DMS 273 (cell line): ENCODE measurements around the gene DLX6.

Experiments used
- DNase-seq: peaks from one replicate; lab custom pipeline; 2025; ENCODE audit not compliant: unreplicated experiment; lab: John Stamatoyannopoulos, UW

DLX6 gene

DNA sequence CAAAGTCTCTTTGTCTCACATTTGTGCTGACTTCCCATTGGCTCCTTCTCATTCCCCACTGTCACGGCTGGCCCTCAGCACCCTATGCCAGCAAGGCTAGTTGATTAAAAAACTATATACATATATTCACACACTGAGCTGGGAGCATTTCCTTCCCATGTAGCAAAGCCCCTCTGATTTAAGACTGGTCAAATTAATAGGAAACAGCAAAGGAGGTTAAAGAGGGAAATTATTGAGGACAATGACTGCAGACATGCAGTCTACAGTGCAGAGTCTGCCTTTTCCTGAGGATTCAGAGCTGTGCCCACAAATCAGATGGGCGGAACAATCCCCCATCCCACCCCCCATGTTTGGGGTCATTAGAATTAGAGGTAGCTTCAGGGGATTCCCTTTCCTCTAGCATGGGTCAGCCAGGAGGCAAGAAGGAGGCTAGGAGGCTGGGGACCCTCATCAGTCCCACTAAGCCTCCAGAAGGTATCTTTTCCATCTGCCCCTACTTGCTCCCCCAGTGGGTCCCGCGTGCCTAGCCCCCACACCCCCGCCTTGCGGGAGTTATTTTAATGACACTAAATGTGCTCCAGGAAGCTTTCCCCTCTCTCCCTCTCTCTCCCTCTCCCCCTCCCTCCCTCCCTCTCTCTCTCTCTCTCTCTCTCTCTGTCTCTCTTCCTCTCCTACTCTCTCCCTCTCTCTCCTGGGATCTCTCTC is 9.8 kb upstream of the DLX6 start:
- no peak for DNase-seq

DNA sequence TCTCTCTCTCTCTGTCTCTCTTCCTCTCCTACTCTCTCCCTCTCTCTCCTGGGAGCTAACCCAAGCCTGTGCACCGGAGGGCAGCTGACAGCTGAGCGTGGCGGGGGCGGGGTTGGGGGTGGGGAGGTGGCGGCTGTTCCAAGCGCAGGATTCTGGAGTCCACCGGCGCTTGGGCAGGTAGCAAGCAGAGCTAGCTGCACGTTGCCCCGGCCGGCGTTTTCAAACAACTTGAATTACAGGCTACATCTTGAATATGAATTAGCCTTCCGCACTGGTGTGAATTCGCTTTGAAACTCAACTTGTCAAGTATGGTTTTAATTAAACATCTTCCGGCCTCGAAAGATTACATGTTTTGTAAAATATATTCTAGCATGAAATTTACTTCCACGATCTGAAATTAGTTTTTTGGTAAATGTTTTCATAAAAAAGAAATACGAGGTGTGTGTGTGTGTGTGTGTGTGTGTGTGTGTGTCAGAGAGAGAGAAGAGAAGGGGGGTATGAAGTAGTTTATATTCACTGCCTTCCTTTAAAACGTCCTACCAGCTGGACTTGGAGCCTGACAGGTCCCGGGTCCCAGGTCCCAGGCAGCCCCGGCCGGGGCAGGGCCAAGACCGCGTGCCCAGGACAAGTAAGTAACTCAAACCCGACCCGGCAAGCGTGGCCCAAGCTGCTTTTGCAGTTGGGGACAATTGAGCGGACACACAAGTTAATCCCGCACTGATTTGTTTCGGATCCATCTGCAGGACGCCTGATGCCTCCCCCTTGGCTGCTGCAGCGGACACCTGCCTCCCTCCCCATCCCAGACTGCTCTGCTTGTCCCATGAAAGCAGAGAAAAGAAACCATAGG is 9.0 kb upstream of the DLX6 start:
- no peak for DNase-seq

DNA sequence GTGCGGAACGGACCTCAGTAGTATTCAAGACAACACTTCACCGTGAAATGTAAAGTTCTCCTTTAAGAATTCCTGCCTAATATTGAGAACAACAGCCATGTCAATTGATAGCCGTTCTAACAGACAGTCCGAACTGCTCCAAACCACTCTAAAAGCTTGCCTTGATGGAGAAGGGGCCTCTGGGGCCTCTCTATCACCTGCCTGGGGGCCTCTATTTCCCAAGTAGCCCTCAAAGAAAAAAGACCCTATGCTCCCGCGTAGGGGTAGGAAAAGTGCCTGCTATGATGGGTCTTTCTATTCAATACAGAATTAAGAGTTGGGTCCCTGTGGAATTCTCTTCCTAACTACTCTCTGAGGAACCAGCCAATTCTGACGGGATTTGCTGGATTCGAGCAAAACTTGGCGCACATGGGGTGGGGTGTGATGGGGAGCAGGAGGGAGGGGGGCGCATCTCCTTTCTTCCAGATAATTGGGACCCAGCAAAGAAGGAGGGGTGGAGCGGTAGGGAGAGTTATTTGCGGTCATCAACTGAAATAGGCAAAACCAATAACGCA is 8.3 kb upstream of the DLX6 start:
- DNase-seq, result no peak

DNA sequence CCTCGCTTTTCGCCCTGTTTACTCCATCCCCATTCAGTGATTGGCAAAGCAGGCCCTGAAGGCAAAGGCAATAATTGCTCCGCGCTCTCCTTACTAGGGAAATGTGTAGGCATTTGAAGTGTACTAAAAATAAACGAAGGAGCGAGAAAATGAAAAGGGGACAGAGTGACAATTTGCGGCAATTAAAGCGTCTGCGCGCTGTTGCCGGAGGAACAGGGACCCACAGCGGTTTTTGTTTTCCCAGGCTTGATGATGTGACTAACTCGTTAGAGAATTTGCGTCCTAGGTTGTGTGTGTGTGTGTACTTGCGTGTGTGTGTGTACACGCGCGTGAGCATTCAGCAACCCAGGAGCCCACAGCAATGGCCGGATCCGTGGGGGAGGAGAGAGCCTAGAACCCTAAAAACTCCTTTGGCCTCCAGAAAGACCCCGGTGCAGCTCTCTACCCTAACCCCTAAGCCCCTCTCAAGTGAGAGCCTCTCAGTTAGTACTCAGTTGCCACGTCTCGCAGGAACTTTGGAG is 7.8 kb upstream of the DLX6 start:
- DNase-seq, result no peak

DNA sequence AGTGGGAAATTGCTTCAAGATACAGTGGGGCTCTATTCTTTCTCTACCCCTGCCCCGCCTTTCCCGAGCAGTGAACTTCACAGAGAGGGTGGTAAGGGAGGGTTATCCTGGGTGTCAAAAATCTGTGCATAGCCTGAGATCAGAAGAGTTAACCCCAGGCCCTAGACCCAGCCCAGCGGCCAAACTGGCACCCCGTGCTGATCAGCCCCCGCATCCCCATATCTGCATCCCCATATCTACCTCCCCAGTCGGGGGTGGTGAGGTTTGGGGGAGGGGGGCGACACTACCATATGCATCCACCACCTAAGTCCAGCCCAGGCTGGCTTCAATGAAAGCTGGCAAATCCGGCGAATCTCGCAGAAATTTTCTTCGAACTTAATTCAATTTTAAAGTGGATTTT is 7.0 kb upstream of the DLX6 start:
- no peak for DNase-seq

DNA sequence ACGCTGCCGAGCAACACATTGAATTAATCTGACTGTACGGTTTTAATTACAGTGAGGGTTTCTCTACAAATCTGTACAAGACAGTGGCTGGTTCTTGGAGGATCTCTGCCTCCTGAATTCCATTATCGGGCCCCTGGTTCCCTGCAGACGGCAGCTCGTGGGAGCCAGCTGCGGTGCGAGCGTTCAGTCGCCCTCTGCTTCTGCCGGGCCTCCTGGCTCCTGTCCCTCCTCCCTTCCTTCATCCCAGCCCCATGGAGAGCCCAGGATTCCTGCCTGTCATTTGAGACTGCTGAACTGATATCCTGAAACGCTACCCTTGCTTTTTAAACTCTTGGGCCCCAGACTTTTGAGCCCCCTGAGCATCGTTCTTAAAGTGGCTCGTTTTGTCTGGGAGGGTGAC is 6.6 kb upstream of the DLX6 start:
- DNase-seq, result no peak

DNA sequence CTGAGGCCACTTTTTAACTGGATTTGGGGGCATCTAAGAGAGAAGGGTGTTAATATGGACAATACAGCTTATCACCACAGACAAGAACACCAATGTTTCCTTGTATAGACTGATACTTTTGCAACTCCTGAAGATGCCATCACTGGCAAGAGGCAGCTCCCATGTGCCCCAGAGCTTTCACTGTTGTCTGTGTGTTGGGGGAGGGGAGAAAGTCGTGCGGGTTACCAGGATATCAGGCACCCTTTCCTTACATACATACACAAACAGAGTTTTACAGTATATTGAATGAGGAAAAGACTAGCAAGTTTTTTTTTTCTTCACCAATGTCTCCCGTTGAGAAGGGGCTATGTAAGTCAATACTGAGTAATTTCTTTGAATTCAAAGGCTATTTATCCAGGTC is 4.1 kb upstream of the DLX6 start:
- DNase-seq, result no peak

DNA sequence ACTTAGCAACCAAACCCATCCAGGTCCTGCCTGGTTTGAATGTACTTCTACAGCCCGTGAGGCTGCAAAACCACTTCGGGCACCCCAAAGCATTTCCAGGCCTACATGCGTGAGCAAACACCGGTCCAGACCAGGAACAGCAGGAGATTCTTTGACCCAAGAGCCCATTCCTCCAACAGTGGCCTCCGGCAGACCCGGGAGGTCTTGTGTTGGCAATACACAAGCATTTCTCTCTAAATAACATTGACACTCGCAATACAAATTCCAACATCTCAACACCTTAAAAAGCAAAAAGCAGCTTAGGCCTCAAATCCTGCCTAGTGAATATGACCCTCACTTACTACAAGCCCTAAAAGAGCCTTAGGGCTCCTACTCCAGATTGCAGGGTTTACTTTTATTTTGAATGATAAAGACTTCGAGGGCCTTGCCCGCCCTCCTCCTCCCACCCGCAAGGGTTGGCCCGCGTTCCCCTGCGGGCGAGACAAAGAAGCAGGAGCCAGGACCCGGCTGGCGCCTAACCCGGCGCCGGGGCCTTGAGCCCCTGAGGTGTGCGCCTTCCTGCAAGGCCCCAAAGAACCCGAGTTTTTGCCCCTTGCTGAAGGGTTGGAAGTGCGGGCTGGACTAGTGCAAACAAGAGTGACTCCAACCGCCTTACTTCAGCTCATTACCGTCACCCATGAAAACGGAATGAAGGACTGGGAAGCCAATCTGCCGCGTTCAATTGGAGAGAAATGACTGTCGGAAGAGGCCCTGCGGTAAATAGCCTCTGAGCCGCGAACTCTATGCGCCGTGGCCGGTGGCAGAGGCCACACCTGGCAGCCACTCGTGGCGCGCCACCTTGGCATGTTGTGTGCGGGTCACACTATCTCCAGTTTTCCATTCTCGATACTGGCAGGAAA is 3.4 kb upstream of the DLX6 start:
- no peak for DNase-seq

DNA sequence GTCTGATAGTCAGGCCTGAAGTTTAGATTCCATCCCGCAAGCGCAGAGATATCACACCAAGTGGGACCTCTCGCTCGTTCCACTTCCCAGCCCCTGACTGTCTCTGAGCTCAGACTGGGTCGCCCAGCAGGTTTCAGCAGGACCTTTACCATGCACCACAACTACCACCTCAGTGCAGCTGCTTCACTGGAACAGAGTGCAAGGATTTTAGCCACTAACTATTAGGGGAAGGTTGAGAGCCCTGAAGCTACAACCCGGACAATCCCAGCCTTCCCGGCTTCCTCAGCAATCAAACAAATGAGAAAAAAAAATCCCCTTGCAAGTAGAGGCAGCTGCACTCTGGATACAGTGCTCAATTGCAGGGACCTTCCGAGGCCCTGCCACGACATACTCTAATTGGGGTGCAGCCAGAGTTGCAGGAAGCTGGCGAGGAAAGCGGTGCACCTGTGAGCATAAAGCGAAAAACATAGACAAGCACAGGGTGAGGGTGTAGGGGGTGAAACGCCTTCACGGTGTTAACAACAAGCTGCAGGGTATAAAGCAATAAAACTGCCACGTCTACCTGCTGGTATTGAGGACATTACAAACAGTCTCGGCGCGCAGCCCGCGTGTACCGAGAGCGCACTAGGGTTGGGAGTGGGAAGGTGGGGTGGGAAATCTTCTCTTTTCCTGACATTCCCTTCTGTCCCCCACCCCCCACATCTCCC is 2.6 kb upstream of the DLX6 start:
- no peak for DNase-seq

DNA sequence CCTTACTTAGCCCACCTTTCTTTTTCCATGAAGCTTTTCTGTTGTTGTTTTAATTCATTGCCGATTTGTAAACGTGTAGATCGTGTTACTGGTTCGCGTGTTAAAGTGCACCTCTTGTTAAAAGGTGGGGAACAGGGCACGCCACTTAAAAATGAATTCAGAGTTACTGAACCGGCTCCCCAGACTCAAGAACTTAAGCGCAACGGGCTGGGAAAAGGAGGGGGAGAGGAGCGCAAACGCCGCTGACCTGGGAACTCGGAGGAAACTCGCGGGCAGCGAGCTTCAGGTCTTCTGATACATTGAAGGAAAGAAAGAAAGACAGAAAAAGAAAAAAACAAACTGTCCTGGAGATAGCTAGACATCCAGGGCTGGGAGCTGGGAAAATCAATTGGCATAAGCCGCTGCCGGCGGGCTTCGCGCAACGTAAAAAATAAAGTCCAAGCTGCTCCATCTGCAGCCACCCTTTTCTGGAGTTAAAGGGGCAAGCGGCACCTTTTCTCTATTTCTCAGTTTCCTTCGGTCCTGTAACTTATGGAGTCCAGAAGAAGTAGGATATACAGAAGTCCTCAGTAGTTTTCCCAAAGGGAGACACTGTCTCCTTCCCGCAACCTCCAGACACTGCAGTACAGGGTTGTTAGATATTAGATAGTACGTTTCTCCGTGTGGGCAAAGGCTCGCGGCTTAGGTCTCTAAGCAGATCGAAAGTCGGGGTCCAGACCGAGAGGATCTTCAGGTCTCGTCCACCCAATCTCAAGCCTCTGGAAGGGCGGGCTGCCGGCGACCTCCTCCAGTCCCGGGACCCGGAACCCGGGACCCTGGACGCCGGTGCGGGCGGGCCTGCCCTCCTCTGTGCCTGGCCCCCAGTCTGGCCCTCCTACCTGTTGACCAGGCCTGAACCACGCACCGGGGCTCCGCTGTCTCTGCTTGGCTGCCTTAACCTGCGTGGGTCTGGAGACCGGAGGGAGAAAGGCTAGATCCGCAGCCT is 1.8 kb upstream of the DLX6 start:
- no peak for DNase-seq

DNA sequence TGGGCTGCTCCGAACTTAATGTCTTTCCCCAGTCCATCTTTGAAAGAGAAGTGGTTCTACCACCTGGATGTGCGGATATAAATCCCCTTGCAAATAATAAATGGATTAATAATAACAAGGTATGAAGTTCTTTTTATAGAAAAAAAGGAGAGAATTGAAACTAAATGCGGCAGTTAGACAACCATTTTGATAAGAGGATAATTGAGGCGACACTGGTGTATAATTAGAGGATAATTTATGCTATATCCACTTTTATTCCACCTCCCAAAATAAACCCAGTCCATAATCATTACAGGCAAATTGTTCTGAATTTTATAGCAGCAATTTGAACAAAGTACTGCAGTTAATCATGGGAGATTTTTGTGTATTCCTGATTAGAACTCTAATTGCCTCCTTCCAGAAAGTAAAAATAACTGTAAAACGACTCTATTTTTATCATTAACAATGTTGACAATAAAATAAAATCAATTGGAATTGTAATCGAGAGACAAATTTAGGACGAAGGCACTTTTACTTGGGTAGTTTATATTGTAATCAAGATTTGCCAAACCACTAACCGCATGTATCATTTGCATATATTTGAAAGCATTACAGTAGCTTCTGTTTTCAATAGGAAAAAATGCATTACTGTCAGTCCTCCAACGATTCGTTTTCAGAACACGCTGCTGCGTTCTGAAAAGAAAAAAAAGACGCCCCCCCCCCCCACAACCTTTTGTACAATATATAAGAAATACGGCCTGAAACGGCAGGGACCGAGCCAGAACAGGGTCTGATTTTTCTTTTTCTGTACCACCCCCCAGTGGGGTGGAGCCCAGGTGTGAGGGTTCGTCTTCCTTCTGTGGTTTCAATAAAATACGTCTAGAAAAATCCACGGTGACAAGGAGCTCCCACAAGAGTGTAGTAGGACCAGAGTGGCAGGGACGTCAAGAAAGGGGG is 838 bp upstream of the DLX6 start:
- DNase-seq, result peak; percentile 60

DNA sequence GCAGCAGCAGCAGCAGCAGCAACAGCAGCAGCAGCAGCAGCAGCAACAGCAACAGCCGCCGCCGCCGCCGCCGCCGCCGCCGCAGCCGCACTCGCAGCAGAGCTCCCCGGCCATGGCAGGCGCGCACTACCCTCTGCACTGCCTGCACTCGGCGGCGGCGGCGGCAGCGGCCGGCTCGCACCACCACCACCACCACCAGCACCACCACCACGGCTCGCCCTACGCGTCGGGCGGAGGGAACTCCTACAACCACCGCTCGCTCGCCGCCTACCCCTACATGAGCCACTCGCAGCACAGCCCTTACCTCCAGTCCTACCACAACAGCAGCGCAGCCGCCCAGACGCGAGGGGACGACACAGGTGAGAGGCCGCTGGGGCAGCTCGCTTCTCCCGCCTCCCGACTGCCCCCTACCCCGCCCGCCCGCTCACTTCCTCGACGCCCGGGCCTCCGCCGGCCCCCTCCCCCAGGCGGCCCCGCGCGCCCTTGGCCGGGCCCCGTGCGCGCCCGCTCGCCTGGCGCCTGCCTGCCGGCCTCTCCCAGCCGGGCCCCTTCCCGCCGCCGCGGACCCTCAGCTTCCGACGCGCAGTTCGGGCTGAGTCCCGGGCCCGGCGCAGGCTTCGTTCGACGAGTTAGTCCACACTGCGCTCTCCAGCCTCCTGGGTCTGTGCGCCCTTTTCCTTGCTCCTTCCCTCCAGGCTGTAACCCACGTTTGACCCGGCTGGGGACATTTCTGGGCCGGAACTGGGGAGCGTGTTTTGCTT is 882 bp downstream of the DLX6 start:
- DNase-seq, result peak; percentile 88

DNA sequence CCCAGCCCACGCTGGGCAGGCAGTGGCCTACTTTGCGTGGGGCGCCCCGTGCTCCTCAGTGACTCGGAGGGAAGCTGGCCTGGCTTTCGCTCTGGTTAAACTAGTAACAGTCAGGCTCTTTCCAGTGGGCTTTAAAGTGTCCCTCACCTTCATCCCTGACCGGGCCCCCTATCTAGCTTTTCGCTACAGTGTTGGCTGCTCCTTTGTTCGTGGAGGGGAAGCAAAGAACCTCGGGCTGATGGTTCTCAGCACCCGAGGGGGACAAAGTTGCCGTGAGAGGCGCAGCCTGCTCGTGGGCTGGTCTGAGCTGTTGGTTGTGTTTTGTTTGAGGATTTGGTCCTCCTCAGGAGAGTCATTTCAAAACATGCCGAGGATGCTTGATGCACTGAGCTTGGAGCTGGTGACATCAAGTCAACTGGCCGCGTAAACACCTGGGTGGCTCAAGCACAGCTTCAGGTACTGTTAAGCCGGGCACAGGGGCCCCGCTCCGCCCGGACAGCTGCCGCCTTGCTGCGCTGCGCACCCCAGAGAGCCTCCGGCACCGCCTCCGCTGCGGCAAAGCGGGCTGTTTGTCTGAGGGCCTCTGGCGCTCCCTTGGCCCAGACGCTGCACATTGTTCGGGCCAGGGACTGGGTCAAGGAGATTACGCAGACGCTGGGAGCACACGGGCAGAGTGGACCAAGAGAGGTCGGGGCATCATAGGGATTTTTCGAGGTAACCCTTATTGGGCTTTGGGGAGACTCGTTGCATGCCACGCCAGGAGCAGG is 1.6 kb downstream of the DLX6 start:
- DNase-seq, result no peak

DNA sequence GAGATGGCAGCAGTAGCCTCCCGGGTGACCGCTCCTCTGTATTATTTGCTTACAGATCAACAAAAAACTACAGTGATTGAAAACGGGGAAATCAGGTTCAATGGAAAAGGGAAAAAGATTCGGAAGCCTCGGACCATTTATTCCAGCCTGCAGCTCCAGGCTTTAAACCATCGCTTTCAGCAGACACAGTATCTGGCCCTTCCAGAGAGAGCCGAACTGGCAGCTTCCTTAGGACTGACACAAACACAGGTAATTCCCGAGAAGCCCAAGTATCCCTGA is 2.2 kb downstream of the DLX6 start:
- DNase-seq, result no peak

DNA sequence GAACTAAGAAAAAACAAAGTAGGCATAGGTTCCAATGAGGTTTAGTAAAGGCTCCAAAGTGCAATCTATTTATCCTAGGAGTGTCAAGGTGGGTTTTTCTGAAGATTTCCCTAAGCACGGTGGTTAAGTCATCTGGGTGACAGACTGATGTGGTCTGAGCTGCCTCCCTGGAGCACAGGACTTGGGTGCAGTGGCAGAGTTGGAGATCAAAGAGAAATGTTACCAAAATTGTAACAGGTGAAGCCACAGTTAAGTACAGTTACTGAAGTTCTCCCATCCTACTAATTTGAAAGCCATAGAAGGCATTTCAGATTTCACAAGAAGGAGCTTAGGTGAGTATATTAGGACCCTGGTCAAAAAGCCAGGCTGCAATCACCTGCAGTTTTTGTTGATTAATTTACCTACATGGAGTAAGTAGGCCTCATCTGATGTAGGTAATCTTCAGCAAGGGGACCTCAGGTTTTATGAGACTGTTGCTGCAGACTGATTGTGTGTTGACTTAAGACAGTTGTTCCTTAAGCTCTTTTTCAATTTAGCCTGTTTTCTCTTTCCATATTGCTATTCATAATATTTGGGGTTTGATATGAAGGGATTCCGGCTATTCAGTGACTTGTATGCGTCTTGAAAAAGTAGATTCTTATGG is 3.0 kb downstream of the DLX6 start:
- DNase-seq, result no peak
